ENCODE measurements around the gene GRM2. TPM values are rescaled to one million over a fixed set of nuclear protein-coding genes. Genes with fewer than 3 reads are reported as not detected.

Gene GRM2
- total RNA-seq, 1 experiment from 2014 or later: 1.9 TPM

- Mint-ChIP-seq H3K4me1 (no peaks in the 10 kb centered on the region), H3K9me3 (no peaks in the 10 kb centered on the region), H3K4me3 (no peak overlapping the region), H3K27ac (no peak overlapping the region), H3K36me3 (ENCODE audit: insufficient read depth in 1 of 3, low read depth in 3 of 3) (peaks cover 42 to 77% (median 70%) of the 10 kb centered on the region in 3 experiments), H3K27me3 (ENCODE audit: low read depth) (no peaks in the 10 kb centered on the region)
- no peak for DNase-seq
- no peak for TF ChIP-seq CTCF (conservative IDR thresholded peaks at IDR 0.05)
- Histone ChIP-seq H3T11ph (ENCODE audit: low read length) (no peak overlapping the region), H3K4me1 (ENCODE audit: insufficient read depth, low read length) (no peaks in the 10 kb centered on the region), H4K8ac (replicated peaks; ENCODE audit: insufficient read length, low read depth, low read length) (no peak overlapping the region), H3K79me1 (ENCODE audit: insufficient read depth, low read depth, low read length, poor library complexity, severe bottlenecking) (no peaks in the 10 kb centered on the region), H2BK5ac (ENCODE audit: insufficient read length, low read length) (no peak overlapping the region), H3K27me3 (ENCODE audit: insufficient read depth, low read length) (no peaks in the 10 kb centered on the region), H2AK5ac (ENCODE audit: insufficient read length, low read length) (no peak overlapping the region), H4K91ac (ENCODE audit: insufficient read length, low read depth, low read length) (no peak overlapping the region), H2BK120ac (ENCODE audit: low read depth, low read length, poor library complexity, severe bottlenecking) (no peak overlapping the region), H3K9ac (ENCODE audit: extremely low read depth, insufficient read length, low read length) (no peak overlapping the region), H3K4ac (ENCODE audit: low read depth, low read length) (no peak overlapping the region), H2BK12ac (ENCODE audit: insufficient read length, low read depth, low read length) (no peak overlapping the region), H3K14ac (ENCODE audit: insufficient read depth, low read length) (no peak overlapping the region), H3K18ac (ENCODE audit: insufficient read length, low read depth, low read length) (no peak overlapping the region), H3K27ac (ENCODE audit: insufficient read length, low read depth, low read length) (no peak overlapping the region), H2AFZ (ENCODE audit: low read length) (no peak overlapping the region), H4K20me1 (ENCODE audit: control insufficient read depth, insufficient read depth, insufficient read length) (no peaks in the 10 kb centered on the region), H2BK20ac (ENCODE audit: low read depth, low read length, poor library complexity, severe bottlenecking) (no peak overlapping the region), H3K23ac (ENCODE audit: insufficient read length, low read depth, low read length) (no peak overlapping the region), H3K4me2 (ENCODE audit: insufficient read depth, insufficient read length, low read length) (no peak overlapping the region), H3K23me2 (ENCODE audit: insufficient read length, low read depth, low read length, poor library complexity, severe bottlenecking) (no peaks in the 10 kb centered on the region), H3K56ac (ENCODE audit: insufficient read length, low read depth, low read length) (no peak overlapping the region), H2BK15ac (ENCODE audit: low read depth, low read length) (no peak overlapping the region), H3K79me2 (ENCODE audit: insufficient read depth, low read length) (no peaks in the 10 kb centered on the region), H3K9me3 (ENCODE audit: control insufficient read depth, low read depth, low read length) (no peaks in the 10 kb centered on the region), H4K5ac (ENCODE audit: insufficient read length, low read depth, low read length) (no peak overlapping the region)
- WGBS (ENCODE audit: extremely low coverage, insufficient read length, low lambda C conversion rate): no CpG with 5 or more reads among the region's 9 CpGs
These were observed 46.9 kb upstream of the GRM2 start for GRCh38 chr3:51659942-51660341.
